ENCODE results near the gene ZNF280B.
"Not testable (repeated sequence)": the region's sequence is repeated elsewhere in the genome, so short reads cannot be mapped to it uniquely, and the experiment has no call there.

ZNF280B gene

GRCh38 chr22:22485524-22485923 lies 23.0 kb downstream of the ZNF280B start:
- DNase-seq (ENCODE audit: low read depth): no peak
- TF ChIP-seq CTCF (conservative IDR thresholded peaks at IDR 0.05; ENCODE audit: low read depth, low read length): no peak
- H3K4me3 ChIP-seq (ENCODE audit: low read length): no peak overlapping the region

- no peak overlapping the region for H3K4me3 ChIP-seq (ENCODE audit: low read length)
- TF ChIP-seq CTCF (conservative IDR thresholded peaks at IDR 0.05; ENCODE audit: low read depth, low read length): no peak
- no peak for DNase-seq (ENCODE audit: low read depth)
Observed at GRCh38 chr22:22484023-22484422, 24.5 kb downstream of the ZNF280B start.

DNA sequence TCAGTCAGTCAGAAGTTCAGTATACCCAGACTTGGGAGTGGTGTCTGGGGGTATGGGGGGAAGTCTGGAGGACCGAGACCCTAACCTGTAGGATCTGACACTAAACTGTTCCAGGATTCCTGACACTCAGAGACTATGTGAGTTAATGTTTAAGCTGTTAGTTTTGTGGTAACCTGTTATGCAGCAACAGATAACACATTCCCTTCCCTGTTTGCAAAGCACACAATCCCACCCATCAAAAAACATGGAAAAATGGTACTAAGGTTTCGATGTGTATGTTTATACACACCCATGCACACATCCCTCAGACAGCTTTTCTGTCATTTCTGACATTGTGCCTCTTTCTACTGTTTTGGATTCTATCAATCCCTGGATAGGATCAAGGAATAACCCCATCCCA lies 27.6 kb downstream of the ZNF280B start:
- DNase-seq (ENCODE audit: low read depth): no peak
- TF ChIP-seq CTCF (conservative IDR thresholded peaks at IDR 0.05; ENCODE audit: low read depth, low read length): no peak

GRCh38 chr22:22479999-22480532 lies 28.5 kb downstream of the ZNF280B start:
- no peak for DNase-seq (ENCODE audit: low read depth)
- H3K4me3 ChIP-seq (ENCODE audit: low read length): no peak overlapping the region
- TF ChIP-seq CTCF (conservative IDR thresholded peaks at IDR 0.05; ENCODE audit: low read depth, low read length): no peak

More for the DNA sequence above, 27.6 kb downstream of the ZNF280B start:
- no peak overlapping the region for H3K4me3 ChIP-seq (ENCODE audit: low read length)

- TF ChIP-seq CTCF (conservative IDR thresholded peaks at IDR 0.05; ENCODE audit: low read depth, low read length): no peak
- no peak overlapping the region for H3K4me3 ChIP-seq (ENCODE audit: low read length)
- no peak for DNase-seq (ENCODE audit: low read depth)
Observed at GRCh38 chr22:22479116-22479515, 29.4 kb downstream of the ZNF280B start.

GRCh38 chr22:22478470-22478869 lies 30.1 kb downstream of the ZNF280B start:
- no peak for TF ChIP-seq CTCF (conservative IDR thresholded peaks at IDR 0.05; ENCODE audit: low read depth, low read length)
- no peak for DNase-seq (ENCODE audit: low read depth)
- no peak overlapping the region for H3K4me3 ChIP-seq (ENCODE audit: low read length)

DNA sequence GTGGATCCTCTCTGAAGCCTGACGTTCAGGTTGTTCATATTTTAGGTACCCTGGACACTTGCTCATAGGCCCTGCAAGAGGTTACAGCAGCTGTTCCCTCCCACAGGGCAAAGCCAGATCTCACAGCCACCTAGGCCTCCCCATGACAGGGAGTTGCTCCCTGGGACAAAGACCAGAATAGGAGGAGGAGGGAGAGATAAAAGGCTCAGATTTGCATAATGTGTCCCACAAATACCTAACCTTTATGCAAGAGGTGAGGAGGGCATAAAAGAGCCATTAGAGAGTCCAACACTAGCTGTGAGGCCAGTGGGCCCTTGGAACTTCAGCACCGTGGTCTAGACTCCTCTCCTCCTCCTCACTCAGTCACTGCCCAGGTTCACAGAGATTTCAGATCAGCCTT lies 33.8 kb downstream of the ZNF280B start:
- DNase-seq (ENCODE audit: low read depth): no peak
- TF ChIP-seq CTCF (conservative IDR thresholded peaks at IDR 0.05; ENCODE audit: low read depth, low read length): no peak
- no peak overlapping the region for H3K4me3 ChIP-seq (ENCODE audit: low read length)

- H3K4me3 ChIP-seq (ENCODE audit: low read length); DNase-seq (ENCODE audit: low read depth): not testable (repeated sequence)
Observed at GRCh38 chr22:22471104-22471503, 37.4 kb downstream of the ZNF280B start.
